Lung (tissue), 12 donors: ENCODE results near the gene ZNF391. TPM values are rescaled to one million over a fixed set of nuclear protein-coding genes. Genes with fewer than 3 reads are reported as not detected.

Experiments
- ATAC-seq: fragments of 200-7000 bp; cut with Tn5 transposase; one replicate; pipeline ENCODE4 v1.9.1; 2020; ENCODE audit warnings: moderate number of reproducible peaks; ENCODE audit not compliant: insufficient read depth, low FRiP score
- DNase-seq, 3 donors: peaks; one replicate each; pipeline ENCODE4 v3.0.0-alpha.2; 2013 to 2017
- H3K27ac ChIP-seq, 2 donors: one replicate each; pipeline ENCODE4 v1.5.1; 2013; ENCODE audit warnings: mild to moderate bottlenecking in 2 of 2, moderate library complexity in 2 of 2, control low read depth in 1 of 2, inconsistent platforms in 1 of 2, low read depth in 1 of 2, low read length in 1 of 2
- H3K27me3 ChIP-seq, 3 donors: one replicate each; pipeline ENCODE4 v1.5.1; 2013; ENCODE audit warnings: low read length in 2 of 3; ENCODE audit not compliant: control insufficient read depth in 3 of 3, insufficient read depth in 3 of 3
- H3K36me3 ChIP-seq, 4 donors: one replicate each; pipeline ENCODE4 v1.5.1; 2013; ENCODE audit warnings: low read length in 4 of 4, mild to moderate bottlenecking in 1 of 4, moderate library complexity in 1 of 4; ENCODE audit not compliant: control insufficient read depth in 4 of 4, insufficient read depth in 4 of 4
- H3K4me1 ChIP-seq, 5 donors: one replicate each; pipeline ENCODE4 v1.5.1; 2013; ENCODE audit warnings: low read length in 5 of 5, mild to moderate bottlenecking in 2 of 5, moderate library complexity in 1 of 5; ENCODE audit not compliant: control insufficient read depth in 5 of 5, insufficient read depth in 5 of 5
- H3K4me3 ChIP-seq: one replicate; pipeline ENCODE4 v1.5.1; 2013; ENCODE audit warnings: mild to moderate bottlenecking, control low read depth, moderate library complexity
- H3K9ac ChIP-seq, 2 donors: one replicate each; pipeline ENCODE4 v1.5.1; 2013; ENCODE audit warnings: low read length in 2 of 2, control low read depth in 1 of 2; ENCODE audit not compliant: insufficient read depth in 1 of 2
- H3K9me3 ChIP-seq, 4 donors: one replicate each; pipeline ENCODE4 v1.5.1; 2013; ENCODE audit warnings: low read length in 3 of 4, mild to moderate bottlenecking in 1 of 4, moderate library complexity in 1 of 4; ENCODE audit not compliant: control insufficient read depth in 4 of 4, insufficient read depth in 3 of 4
- WGBS, 2 donors: extraction: QIAGEN DNeasy Blood & Tissue Kit; methylation state at CpG; one replicate each; pipeline ENCODE4 v1.1.7; 2013; 5-methylcytosine and 5-hydroxymethylcytosine counted together
- polyA plus RNA-seq, 2 donors: library from polyadenylated mRNA; stranded (reverse); fragments of 200-250 nt; gene quantifications; one replicate each; pipeline ENCODE4 v1.2.1, GENCODE V29; 2013
- total RNA-seq, 2 donors: library from RNA; depleted of rRNA in 1 of 2; stranded (reverse); fragments of >200 nt in 1 of 2; gene quantifications; one replicate each; pipeline ENCODE4 v1.2.1, GENCODE V29; 2014 to 2021
- TF ChIP-seq, protein P1 (sequence below): IDR thresholded peaks from 2 replicates; pipeline ENCODE4 v1.5.1; 2012; ENCODE audit warnings: mild to moderate bottlenecking; ENCODE audit errors: control extremely low read depth, extremely low read depth
- donor health status: control.
- donor health status: control.
- donor health status: Bipolar disorder and iron deficiency.
- donor health status: healthy.
- donor health status: DM: yes; HTN: yes; CAD: no.

Gene ZNF391
- total and polyA plus RNA-seq, 4 donors, result 1.5 to 5.3 (median 2.9) TPM

DNA sequence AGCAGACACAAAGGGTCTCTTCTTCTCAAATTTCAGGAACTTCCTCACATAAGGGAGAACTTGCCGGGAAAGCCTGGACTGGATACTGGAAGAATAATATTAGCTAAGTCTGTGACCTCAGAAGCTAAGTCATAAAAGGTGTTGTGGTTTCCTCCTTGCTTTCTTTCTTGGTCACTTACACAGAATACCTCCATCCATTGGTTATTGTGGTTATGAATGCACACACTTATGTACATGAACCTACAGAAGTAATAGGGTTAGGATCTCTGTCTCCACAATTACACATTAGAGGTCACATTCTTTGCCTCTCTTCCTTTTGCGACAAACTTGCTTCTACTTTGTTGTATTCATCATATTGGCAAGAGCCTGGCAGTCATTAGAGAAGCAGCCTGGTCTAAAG is 40.4 kb downstream of the ZNF391 start:
- Histone ChIP-seq H3K9ac (no peak overlapping the region), H3K27ac (no peak overlapping the region), H3K27me3 (no peaks in the 10 kb centered on the region), H3K36me3 (no peaks in the 10 kb centered on the region), H3K4me3 (no peak overlapping the region), H3K4me1 (no peaks in the 10 kb centered on the region), H3K9me3 (peaks cover 0 to 3% (median 1%) of the 10 kb centered on the region in 4 donors)
- DNase-seq (no peak), ATAC-seq (no peak)
- TF ChIP-seq, protein P1, sequence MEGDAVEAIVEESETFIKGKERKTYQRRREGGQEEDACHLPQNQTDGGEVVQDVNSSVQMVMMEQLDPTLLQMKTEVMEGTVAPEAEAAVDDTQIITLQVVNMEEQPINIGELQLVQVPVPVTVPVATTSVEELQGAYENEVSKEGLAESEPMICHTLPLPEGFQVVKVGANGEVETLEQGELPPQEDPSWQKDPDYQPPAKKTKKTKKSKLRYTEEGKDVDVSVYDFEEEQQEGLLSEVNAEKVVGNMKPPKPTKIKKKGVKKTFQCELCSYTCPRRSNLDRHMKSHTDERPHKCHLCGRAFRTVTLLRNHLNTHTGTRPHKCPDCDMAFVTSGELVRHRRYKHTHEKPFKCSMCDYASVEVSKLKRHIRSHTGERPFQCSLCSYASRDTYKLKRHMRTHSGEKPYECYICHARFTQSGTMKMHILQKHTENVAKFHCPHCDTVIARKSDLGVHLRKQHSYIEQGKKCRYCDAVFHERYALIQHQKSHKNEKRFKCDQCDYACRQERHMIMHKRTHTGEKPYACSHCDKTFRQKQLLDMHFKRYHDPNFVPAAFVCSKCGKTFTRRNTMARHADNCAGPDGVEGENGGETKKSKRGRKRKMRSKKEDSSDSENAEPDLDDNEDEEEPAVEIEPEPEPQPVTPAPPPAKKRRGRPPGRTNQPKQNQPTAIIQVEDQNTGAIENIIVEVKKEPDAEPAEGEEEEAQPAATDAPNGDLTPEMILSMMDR, result no peak
- 76 to 88% methylated on average over 2 of the region's 2 CpGs for WGBS, 2 donors

DNA sequence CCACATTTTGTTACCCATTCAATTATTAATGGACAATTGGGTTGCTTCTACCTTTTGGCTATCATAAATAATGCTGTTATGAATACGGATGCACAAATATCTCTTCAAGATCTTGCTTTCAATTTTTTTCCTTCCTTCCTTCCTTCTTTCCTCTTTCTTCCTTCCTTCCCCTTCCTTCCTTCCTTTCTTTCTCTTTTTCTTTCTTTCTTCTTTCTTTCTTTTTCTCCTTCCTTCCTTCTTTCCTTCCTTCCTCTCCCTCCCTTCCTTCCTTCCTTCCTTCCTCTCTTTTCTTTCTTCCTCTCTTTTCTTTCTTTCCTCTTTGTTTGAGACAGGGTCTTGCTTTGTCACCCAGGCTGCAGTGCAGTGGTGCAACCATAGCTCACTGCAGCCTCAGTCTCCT is 45.2 kb downstream of the ZNF391 start:
- H3K36me3 ChIP-seq, result no peaks in the 10 kb centered on the region
- peaks cover 0 to 2% (median under 1%) of the 10 kb centered on the region in 4 donors for H3K9me3 ChIP-seq
- H3K4me1 ChIP-seq, result no peaks in the 10 kb centered on the region
- no peak overlapping the region for H3K4me3 ChIP-seq
- ATAC-seq (no peak), DNase-seq (no peak)
- no peak overlapping the region for H3K27ac ChIP-seq
- TF ChIP-seq, protein P1, result no peak
- H3K9ac ChIP-seq, result no peak overlapping the region
- WGBS, 2 donors, result 81 to 89% methylated on average over 1 of the region's 1 CpG
- H3K27me3 ChIP-seq, result no peaks in the 10 kb centered on the region

DNA sequence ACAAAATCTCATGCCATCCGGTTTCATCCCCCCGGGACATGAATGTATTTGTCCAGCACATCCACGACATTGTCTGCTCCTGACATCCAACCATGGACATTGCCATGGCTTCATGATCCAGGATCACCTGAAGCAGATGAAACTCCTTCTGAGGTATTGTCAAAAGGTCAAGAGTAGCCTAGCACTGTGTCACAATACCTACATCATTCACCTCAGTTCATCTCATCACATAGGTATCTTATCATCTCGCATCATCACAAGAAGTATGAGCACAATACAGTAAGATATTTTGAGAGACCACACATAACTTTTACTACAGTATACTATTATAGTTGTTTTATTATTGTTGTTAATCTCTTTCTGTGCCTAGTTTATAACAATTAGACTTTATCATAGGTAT is 50.8 kb downstream of the ZNF391 start:
- Histone ChIP-seq H3K9me3 (peaks cover 0 to 5% (median 0%) of the 10 kb centered on the region in 4 donors), H3K27ac (no peak overlapping the region), H3K9ac (no peak overlapping the region), H3K36me3 (no peaks in the 10 kb centered on the region), H3K27me3 (no peaks in the 10 kb centered on the region), H3K4me3 (no peak overlapping the region), H3K4me1 (no peaks in the 10 kb centered on the region)
- TF ChIP-seq, protein P1, result no peak
- no peak for ATAC-seq
- WGBS, 2 donors, result 98% methylated on average over 4 of the region's 4 CpGs
- DNase-seq, result no peak

DNA sequence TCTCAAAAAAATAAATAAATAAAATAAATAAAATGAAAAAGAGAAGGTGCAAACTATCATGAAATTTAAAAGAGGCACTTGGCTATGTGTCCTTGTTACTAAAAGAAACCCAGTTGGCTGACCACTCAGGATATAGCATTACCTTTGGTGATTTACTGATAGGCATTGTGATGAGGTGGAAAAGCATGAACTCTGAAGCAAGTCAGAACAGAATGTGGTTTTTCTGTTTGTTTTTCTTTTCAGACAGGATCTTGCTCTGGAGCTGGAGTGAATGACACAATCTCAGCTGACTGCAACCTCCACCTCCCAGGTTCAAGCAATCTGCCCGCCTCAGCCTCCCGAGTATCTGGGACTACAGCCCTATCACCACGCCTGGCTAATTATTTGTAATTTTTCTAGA is 52.4 kb downstream of the ZNF391 start:
- ATAC-seq, result no peak
- no peak overlapping the region for H3K27ac ChIP-seq
- WGBS, 2 donors, result 94 to 95% methylated on average over 3 of the region's 3 CpGs
- H3K4me1 ChIP-seq, result no peaks in the 10 kb centered on the region
- H3K4me3 ChIP-seq, result no peak overlapping the region
- H3K27me3 ChIP-seq, result no peaks in the 10 kb centered on the region
- H3K36me3 ChIP-seq, result no peaks in the 10 kb centered on the region
- TF ChIP-seq, protein P1, result no peak
- H3K9ac ChIP-seq, result no peak overlapping the region
- no peak for DNase-seq
- H3K9me3 ChIP-seq, result peaks cover 0 to 7% (median 4%) of the 10 kb centered on the region in 4 donors
